ENCODE results near the gene SLC12A7.

DNA sequence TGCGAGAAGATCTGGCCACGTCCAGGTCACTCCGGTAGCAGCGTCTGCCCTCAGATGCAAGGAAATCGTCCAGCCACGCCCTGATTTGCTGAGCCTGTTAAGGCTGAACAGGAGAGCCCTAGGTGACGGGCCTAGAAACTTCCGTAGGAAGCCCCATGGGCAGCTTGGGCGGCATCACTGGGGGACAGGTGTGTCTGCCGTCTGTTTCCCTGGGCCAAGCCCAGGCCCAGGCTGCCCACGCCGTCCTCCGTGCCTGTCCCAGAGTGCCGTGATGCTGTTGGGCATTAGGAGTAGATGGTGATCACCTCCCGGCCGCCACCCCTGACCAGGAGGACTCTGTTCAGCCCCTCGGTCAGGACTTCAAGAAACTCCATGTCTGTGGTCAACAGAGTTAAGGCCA, 59.8 kb downstream of the SLC12A7 start:
- TF ChIP-seq, protein P1, sequence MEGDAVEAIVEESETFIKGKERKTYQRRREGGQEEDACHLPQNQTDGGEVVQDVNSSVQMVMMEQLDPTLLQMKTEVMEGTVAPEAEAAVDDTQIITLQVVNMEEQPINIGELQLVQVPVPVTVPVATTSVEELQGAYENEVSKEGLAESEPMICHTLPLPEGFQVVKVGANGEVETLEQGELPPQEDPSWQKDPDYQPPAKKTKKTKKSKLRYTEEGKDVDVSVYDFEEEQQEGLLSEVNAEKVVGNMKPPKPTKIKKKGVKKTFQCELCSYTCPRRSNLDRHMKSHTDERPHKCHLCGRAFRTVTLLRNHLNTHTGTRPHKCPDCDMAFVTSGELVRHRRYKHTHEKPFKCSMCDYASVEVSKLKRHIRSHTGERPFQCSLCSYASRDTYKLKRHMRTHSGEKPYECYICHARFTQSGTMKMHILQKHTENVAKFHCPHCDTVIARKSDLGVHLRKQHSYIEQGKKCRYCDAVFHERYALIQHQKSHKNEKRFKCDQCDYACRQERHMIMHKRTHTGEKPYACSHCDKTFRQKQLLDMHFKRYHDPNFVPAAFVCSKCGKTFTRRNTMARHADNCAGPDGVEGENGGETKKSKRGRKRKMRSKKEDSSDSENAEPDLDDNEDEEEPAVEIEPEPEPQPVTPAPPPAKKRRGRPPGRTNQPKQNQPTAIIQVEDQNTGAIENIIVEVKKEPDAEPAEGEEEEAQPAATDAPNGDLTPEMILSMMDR (conservative IDR thresholded peaks at IDR 0.05 in 1 of 2, IDR thresholded peaks at IDR 0.05 in 1 of 2; ENCODE audit: low read depth in 1 of 2, low read length in 2 of 2) = no peak
- no peak for TF ChIP-seq EZH2 (IDR thresholded peaks at IDR 0.05; ENCODE audit: low read length, missing control alignments)
